GM18870 (cell line): Measurements from ENCODE around the gene PRPS1.
A peak's percentile ranks its signal among the peaks of the same experiment; 100 is the strongest.
"Not testable (repeated sequence)": the region's sequence is repeated elsewhere in the genome, so short reads cannot be mapped to it uniquely, and the experiment has no call there.

ENCODE experiments used
- ATAC-seq: cut with Tn5 transposase; IDR thresholded peaks from one replicate; pipeline ENCODE4 v1.9.1; 2021; ENCODE audit warnings: moderate library complexity; ENCODE audit not compliant: unreplicated experiment

PRPS1 gene

DNA sequence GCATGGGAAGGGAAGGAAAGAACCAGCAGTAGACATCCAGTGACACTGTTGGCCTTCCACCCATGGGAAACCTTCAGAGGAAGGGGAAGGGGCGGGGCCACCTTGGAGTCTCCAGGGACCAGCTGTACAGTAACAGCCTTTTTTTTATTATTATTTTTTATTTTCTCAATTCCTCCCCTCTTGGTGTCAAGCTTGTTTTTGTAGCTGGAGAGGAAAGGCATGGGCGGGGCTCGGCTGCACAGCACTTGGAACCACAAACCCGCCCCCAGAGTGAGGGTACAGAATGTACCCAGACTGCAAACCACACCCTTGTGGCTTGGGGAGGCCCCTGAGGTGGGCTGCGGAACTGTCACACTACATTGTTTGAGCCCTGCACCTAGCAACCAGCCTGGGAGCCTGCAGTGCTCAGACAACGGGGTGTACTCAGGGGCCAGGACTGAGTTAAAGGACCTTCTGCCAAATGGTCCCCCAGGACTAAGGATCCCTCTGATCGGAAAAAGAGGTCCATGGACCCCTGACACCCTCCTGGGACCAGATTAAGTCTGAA, 45.7 kb downstream of the PRPS1 start:
- ATAC-seq = peak; percentile 89

DNA sequence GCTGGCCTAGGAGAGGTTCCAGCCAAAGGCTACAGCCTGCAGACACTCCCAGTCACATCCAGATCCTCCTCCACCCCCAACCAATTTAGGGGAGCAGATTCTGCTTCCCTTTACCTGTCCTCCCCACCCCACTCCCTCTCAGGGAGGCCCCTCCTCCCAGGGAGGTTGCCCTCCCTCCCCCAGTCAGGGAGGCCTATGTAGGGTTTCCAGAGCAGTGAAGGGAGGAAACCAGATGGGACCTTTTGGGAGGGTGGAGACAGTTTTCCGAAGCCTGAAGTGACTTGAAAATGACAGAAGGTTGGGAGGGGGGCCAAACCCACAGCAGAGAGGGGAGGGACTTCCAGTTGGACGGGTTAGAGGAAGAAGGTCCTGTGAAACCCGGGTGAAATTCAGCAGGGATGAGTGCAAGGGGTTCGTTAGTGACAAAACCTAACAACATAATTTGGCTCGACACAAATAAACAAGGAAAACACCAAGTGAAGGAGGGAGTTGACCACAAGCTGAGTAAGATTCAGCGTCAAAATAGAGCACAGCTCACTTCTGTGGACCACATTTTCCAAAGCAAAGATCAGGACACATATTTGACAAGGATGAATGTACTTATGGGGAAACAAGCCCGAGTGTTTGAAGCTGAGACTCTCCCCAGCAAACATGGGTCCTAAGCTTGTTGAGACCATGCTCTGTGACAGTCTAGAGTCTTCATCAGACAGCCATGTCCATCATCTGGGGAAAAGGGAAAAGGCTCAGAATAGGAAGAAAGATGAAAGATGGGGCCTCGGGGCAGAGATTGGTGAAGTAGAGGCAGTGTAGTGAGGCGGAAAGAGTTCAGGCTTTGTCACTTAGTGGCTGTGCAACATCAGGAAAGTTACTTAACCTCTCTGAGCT, 46.4 kb downstream of the PRPS1 start:
- peak; percentile 14 for ATAC-seq

DNA sequence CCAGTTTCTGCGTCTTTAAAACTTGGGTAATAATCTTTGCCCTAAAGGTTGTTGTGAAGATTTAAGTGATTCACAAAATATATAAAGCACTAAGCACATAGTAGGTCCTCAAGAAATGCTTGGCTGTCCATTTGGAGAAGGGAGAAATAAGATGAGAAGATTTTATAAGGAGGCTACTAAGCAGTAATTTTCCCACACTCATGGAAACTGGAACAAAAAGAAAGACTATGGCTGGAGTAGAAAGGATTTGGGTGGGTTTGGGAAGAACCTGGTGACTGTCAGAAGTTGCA, 47.0 kb downstream of the PRPS1 start:
- no peak for ATAC-seq

DNA sequence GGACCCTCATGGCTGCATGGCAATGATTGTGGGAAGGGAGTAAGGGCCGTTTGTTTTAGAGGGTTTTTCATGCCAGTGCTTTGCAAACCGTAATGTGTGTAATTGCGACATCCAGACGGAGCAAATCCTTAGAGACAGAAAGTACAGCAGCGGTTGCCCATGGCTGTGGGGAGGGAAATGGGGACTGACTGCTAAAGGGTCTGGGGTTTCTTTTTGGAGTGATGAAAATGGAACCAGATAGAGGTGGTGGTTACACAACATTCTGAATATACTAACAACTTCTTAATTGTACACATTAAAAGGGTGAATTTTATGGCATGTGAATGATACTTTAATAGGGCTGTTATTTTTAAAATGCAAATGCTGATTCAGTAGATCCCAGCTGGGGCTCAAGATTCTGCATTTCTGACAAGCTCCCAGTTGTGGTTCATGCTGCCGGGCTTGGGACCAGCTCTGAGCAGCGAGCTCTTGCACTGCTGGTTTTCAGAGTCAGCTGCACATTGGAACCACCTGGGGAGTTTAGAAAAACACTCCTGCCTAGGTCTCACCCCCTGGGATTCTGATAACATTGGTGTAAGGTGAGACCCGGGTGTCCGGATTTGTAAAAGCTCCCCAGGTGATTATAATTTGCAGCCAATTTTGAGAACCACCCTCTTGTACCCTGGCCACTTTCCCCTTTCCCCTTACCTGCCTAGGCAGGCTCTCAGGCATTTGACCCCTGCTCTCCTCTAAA, 47.7 kb downstream of the PRPS1 start:
- ATAC-seq = no peak

DNA sequence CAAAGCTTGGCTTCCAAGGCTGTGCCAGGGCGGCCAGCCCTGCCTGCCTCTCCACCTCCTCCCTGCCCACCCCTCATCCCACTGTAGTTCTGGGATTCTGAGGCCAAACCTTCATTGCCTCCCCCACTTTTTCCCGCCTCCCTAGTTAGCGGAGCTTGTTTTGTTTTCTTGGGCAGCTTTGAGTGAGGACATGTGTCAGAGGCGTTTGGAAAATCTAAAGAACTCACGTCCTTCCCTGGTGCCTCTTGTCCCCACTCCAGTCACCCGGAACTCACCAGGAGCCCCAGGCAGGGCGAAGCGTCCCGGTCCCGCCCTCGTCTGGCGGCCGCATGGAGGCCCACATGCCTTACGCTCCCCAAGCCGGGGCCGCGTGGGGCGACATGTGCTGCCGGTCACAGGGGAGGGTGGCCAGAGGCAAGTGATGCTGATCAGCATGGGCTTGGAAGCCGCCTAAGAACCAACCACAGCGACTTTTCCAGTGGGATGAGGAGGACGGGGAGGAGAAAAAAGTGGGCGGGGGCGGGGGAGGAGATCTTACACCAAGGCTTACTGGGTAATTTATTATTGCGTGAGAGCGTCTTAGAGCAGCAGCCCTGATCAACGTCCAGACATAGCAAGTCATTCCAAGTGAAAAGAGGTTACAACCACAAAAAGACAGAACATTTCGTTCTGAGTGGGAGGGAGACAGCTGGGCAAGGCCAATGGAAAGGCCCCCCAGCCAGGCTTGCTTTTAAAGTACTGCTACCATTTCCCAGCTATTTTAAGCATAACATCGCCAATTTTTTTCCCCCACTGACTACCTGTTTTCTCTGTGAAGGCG, 48.5 kb downstream of the PRPS1 start:
- peak; percentile 29 for ATAC-seq

DNA sequence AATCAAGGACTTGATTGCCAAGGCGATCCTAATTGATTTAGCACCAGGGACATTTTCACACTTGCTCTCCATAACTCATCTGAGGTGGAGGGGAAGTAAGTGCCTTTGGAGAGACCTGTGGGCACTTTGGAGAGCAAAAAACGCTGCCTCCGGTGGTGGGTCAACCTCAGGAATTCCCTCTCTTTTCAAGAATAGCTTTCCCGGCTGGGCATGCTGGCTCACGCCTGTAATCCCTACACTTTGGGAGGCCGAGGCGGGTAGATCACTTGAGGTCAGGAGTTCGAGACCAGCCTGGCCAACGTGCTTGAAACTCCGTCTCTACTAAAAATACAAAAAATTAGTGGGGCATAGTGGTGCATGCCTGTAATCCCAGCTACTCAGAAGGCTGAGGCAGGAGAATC, 49.2 kb downstream of the PRPS1 start:
- no peak for ATAC-seq

DNA sequence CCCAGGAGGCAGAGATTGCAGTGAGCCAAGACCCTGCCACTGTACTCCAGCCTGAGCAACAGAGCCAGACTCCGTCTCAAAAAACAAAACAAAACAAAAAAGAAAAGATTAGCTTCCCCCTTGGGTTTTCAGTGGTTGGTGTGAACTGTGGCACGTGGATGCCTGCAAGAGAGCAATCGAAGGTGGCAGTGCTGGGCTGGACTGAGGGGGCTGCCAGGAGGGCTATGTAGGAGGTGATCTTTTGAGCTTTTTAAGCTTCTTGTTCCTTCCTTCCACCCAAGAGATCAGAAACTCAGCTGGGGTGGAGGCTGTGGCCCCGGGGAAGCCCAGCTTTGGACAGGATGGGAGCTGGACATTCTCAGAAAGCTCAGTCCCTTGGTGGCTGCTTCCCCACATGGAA, 49.6 kb downstream of the PRPS1 start:
- no peak for ATAC-seq

DNA sequence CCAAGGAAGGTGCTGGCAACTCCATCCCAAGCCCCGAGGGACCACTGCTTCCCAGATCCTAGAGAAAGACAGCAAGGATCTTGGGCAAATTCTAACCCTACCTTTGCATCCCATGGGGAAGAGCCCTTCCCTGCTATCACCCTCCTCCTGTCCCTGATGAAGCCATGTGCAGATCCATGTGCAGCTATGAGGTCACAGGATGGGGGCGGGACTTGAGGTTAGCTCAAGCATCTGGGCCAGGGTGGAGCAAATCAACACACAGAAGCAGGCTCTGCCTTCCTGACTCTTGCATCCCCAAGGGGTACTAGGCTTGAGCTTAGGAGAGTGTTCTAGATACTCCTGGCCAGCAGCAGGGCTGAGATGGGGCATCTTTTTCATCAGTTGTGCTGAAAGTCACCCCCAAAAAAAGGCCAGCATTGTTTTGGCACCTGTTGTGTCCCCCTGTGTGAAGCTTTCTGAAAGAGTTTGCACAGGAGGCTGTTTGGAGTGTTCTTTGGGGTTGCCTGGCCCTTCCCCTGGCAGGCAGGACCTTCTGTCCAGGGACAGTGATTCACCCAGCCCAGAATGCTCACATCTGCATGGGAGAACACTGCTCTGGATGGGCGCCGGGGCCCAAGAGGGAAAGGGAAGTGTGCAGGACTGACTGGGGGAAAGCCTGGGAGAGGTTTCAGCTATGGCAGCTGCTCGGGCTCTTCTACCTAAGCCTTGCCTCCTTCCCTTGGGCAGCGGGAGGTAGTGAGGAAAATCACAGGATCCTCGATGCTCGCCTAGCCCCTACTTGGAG, 50.8 kb downstream of the PRPS1 start:
- no peak for ATAC-seq

DNA sequence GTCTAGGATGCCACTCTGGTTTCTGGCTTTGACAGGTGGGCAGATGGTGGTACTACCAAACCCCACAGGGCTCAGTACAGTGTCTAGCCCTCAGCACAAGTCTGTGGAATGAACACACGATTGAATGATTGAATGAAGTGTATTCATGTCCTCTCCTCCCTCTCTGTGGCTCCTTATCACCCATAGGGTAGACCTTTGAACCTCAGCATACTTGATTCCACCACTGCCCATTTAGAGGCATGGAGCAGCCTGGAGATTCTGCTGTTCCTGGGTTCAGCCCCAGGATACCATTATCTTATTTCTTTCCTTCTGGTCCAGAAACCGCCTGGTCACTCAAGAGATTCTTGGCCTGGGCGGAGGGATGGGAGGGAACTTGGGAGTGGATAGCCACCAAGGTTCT, 53.9 kb downstream of the PRPS1 start:
- no peak for ATAC-seq

DNA sequence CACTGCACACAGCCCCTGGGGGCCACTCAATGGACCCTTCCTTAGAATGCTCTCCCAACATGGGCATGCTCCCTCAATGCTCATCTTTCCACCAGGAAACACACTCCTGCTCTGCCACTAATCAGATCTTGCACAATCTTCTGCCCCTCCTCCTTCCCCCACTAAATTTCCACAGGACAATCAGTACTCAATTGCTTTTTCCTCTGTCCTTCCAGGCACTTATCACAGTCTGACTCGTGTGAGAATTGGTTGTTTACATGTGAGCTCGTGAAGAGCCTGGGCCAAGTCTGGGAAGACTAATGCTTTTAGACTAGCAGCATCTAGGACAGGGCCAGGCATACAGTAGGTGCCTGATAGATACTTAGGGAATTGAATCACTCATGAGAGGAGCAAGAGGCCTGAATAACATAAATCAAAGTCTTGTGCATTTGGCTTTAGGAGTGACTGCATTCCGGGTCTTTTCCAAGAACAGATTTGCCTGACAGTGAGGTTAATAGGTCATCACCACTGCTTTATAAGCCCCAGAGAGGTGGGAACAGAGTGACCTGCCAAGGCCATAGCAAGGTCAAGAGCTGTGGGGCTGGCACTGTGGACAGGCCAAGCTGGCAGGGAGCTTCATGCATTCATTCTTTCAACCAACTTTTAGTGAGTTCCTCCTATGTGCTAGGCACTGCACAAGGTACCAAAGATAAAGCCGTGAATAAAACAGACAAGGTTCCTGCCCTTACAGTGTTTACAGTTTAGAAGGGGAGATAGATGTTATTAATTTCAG, 55.0 kb downstream of the PRPS1 start:
- ATAC-seq = no peak

DNA sequence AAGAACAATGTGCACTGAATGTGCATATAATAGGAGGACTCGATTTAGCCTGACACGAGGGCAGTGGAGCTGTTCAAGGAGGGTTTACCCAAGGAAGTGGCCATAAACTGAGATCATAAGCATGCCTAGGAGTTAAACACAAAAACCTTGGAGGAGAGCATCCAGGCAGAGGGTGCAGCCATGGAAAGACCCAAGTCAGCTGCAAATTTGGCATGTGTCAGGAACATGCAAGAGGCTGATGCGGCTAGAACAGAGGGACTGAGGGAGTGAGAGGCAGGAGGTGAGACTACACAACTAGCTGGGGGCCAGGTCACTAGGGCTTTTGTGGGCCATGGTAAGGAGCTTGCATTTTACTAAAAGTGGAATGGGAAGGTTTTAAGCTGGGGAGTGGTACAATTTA, 55.6 kb downstream of the PRPS1 start:
- no peak for ATAC-seq

DNA sequence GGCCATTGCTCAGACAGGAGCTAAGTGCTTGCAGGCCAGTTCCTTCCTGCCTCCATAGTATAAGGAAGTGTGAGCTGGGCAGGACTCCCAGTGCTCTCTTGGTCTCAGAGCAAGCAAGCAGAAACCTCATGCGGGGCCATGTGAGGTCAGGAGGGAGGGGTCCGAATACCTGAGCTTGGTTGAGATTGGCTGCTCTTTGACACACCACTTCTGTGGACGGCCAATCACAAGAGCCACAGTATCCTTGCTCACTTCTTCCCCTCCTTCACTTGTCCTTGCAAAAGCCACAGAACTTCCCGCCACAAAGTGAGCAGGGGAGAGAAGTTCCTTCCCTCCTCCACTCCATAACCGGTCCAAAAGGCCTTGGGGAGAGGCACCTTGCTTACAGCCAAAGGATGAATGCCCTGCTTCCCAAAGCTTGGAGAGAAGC, 56.7 kb downstream of the PRPS1 start:
- ATAC-seq = peak; percentile 77

DNA sequence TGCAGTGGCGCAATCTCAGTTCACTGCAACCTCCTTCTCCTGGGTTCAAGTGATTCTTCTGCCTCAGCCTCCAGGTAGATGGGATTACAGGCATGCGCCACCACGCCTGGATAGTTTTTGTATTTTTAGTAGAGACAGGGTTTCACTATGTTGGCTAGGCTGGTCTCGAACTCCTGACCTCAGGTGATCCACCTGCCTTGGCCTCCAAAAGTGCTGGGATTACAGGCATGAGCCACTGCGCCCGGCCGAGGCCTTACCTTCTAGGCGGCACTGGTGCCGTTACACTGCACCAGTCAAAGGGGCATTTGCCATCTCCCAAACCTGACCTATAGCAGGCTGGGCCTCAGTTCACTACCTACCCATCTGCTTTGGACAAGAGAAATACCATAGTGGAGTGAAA, 57.3 kb downstream of the PRPS1 start:
- not testable (repeated sequence) for ATAC-seq

DNA sequence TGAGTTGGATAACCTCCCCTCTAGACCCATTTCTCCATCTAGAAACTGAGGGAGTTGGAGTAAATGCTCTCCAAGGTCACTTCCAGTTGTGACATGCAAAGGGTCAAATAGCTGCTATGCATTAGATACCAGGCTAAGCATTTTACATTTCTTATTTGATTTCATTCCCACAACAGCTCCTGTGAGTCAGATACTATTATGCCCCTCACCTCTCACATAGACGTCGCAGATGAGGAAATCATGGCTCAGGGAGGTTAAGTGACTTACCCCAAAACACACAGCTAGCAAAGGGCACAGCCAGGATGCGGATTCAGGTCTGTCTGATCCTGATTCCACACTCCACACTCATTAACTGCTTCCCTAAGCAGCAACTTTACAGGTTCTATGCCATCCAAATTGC, 57.7 kb downstream of the PRPS1 start:
- no peak for ATAC-seq

DNA sequence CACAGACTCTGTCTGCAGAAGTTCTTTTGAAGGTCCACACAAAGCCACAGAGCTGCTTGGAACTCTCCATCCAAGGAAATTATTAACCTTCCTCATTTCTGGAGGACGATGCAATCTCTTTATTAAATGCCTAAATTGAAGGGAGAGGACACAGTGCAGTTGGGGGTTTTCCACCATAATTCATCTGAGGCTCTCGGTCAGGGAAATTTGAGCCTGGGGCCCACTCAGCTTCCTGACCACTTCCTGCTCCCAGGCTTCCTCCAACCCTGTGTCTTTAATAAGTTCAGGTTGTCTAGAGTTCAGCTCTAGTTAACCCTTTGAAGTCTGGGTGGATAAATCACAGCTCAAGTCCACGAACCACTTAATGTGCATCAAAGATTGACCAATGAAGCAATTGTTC, 58.5 kb downstream of the PRPS1 start:
- ATAC-seq = no peak

DNA sequence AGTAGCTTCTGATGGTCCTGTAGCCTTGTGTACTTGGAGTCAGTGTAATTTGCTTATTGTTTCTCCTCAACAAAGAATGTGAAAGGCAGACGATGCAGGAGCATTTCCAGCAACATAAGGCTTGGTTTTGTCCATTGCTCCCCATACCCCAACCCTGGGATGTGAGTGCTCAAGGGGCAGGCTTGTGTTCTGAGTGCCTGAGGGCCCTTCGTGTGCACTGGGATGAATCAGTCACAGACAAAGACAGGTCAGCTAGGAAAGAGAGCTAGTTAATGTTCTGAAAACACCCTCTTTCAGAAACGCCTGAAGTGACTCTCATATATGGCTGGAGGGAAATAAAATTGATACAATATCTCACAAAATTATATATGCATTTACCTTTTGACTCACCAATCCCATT, 59.1 kb downstream of the PRPS1 start:
- no peak for ATAC-seq

DNA sequence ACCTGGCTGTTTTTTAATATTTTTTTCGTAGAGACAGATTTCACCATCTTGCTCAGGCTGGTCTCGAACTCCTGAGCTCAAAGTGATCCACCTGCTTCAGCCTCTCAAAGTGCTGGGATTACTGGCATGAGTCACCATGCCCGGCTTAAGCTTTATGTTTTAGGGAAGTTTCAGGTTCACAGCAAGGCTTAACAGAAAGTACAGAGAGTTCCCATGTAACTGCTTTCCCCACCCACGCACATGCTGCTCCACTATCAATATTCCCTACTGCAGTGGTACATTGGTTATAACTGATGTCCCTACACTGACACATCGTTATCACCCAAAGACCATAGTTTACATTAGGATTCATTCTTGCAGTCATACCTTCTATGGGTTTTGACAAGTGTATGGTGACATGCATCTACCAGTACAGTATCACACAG, 62.7 kb downstream of the PRPS1 start:
- ATAC-seq = no peak

DNA sequence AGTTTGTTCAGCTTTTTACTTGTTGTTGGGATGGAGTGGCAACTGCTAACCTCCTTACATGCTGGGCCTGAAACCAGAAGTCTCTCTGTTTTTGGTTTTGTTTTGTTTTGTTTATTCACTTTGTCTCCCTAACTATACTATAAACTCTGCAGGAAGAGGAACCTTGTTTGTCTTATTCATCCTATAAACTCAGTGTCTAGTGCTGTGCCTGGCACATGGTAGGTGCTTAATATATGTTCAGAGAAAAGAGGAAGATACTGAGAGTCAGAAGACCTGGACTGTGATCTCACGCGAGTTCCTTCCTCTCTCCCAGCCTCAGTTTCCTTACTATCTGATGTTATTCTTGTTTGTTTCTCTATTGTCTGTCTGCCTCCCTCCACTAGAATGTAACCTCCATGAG, 71.3 kb downstream of the PRPS1 start:
- no peak for ATAC-seq

DNA sequence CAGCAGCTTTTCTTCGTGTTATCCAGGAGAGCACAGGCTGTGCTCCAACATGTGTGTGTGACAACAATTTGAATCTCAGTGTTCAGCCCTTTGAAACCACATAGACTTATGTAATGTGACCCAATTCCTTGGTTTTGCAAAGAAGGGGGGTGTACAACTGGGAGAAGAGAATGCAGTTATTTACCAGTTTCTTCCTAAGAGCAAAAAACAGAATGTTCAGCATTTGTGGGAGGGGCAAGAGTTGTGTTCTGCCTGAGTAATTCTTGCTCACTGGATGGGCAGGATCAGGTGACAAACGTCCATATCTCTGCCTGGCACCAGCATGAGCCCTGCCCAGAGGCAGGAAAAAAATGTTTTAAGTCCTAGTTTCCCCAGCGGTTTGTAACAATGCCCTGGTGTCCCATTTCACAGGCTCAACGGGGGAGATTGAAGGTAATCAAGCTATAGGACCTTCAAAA, 72.0 kb downstream of the PRPS1 start:
- ATAC-seq = no peak
